ENCODE measurements around the gene WFDC12.

Gene WFDC12

GRCh38 chr20:45103072-45103471 lies 21.2 kb downstream of the WFDC12 start:
- TF ChIP-seq CTCF (IDR thresholded peaks at IDR 0.05; ENCODE audit: low read depth, low read length, missing control alignments) = no peak
- no peak overlapping the region for H3K4me3 ChIP-seq (replicated peaks; ENCODE audit: low read depth, low read length)
- no peak for DNase-seq (ENCODE audit: extremely low read depth, low read depth)

GRCh38 chr20:45101333-45101850 lies 22.9 kb downstream of the WFDC12 start:
- no peak overlapping the region for H3K4me3 ChIP-seq (replicated peaks; ENCODE audit: low read depth, low read length)
- TF ChIP-seq CTCF (IDR thresholded peaks at IDR 0.05; ENCODE audit: low read depth, low read length, missing control alignments) = no peak
- DNase-seq (ENCODE audit: extremely low read depth, low read depth) = no peak

- no peak within 1 kb of the TSS for H3K4me3 ChIP-seq (replicated peaks; ENCODE audit: low read depth, low read length)
- TF ChIP-seq CTCF (IDR thresholded peaks at IDR 0.05; ENCODE audit: low read depth, low read length, missing control alignments) = no peak
- DNase-seq (ENCODE audit: extremely low read depth, low read depth) = no peak
Measured at GRCh38 chr20:45100563-45101245, 23.6 kb downstream of the WFDC12 start, which contains the start of gene KCNS1. KCNS1 (minus strand) TSS chr20:45101127; CDS start chr20:45099236, 1,891 bp downstream.

- DNase-seq (ENCODE audit: extremely low read depth, low read depth) = no peak
- no peak overlapping the region for H3K4me3 ChIP-seq (replicated peaks; ENCODE audit: low read depth, low read length)
- peak; percentile 19 for TF ChIP-seq CTCF (IDR thresholded peaks at IDR 0.05; ENCODE audit: low read depth, low read length, missing control alignments)
Measured at GRCh38 chr20:45098103-45098773, 26.0 kb downstream of the WFDC12 start.

- no peak for TF ChIP-seq CTCF (IDR thresholded peaks at IDR 0.05; ENCODE audit: low read depth, low read length, missing control alignments)
- H3K4me3 ChIP-seq (replicated peaks; ENCODE audit: low read depth, low read length) = no peak overlapping the region
- no peak for DNase-seq (ENCODE audit: extremely low read depth, low read depth)
Measured at GRCh38 chr20:45097485-45098102, 26.7 kb downstream of the WFDC12 start.

GRCh38 chr20:45096781-45097180 lies 27.5 kb downstream of the WFDC12 start:
- no peak for TF ChIP-seq CTCF (IDR thresholded peaks at IDR 0.05; ENCODE audit: low read depth, low read length, missing control alignments)
- H3K4me3 ChIP-seq (replicated peaks; ENCODE audit: low read depth, low read length) = no peak overlapping the region
- DNase-seq (ENCODE audit: extremely low read depth, low read depth) = no peak

Measured in HFF-Myc (cell line).